ENCODE results near the gene SLC37A2. TPM values are rescaled to one million over a fixed set of nuclear protein-coding genes. Genes with fewer than 3 reads are reported as not detected.
A peak's percentile ranks its signal among the peaks of the same experiment; 100 is the strongest.

Gene SLC37A2
- total and polyA plus RNA-seq, 2 of the 13 experiments (the other 11 are each of a cell fraction or from before 2014, with no cell fraction given): 4.6 to 7.1 TPM

DNA sequence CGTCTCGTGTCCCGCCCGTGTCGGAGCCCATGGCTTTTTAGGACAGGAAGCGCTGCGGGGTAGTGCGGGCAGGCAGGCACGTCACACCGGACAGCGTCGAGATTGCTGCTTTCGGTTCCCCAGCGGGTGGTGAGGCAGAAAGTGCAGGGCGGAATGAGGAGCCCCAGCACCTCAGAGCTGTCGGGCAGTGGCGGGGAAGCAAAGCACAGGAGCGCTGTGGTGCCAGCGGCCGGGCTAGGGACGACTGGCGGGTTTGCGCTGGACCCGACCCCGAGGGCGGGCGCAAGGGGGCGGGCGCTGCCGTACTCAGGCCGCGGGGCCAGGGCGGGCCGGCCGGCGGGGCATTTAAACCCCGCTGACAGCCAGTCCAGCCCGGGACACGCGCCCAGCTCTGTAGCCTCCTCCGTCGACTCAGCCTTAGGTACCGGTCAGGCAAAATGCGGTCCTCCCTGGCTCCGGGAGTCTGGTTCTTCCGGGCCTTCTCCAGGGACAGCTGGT lies at the start of gene SLC37A2 (continued):
- TF ChIP-seq, protein P1, sequence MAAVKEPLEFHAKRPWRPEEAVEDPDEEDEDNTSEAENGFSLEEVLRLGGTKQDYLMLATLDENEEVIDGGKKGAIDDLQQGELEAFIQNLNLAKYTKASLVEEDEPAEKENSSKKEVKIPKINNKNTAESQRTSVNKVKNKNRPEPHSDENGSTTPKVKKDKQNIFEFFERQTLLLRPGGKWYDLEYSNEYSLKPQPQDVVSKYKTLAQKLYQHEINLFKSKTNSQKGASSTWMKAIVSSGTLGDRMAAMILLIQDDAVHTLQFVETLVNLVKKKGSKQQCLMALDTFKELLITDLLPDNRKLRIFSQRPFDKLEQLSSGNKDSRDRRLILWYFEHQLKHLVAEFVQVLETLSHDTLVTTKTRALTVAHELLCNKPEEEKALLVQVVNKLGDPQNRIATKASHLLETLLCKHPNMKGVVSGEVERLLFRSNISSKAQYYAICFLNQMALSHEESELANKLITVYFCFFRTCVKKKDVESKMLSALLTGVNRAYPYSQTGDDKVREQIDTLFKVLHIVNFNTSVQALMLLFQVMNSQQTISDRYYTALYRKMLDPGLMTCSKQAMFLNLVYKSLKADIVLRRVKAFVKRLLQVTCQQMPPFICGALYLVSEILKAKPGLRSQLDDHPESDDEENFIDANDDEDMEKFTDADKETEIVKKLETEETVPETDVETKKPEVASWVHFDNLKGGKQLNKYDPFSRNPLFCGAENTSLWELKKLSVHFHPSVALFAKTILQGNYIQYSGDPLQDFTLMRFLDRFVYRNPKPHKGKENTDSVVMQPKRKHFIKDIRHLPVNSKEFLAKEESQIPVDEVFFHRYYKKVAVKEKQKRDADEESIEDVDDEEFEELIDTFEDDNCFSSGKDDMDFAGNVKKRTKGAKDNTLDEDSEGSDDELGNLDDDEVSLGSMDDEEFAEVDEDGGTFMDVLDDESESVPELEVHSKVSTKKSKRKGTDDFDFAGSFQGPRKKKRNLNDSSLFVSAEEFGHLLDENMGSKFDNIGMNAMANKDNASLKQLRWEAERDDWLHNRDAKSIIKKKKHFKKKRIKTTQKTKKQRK (IDR thresholded peaks at IDR 0.05; ENCODE audit: low read length): no peak
- TF ChIP-seq ELF3 (CRISPR knock-in tag; IDR thresholded peaks at IDR 0.05) (no peak), AGO1 (IDR thresholded peaks at IDR 0.05; ENCODE audit: low read depth, low read length, poor library complexity, severe bottlenecking) (peak; percentile 23), RFXANK (CRISPR knock-in tag; IDR thresholded peaks at IDR 0.05) (no peak), TAF1 (CRISPR knock-in tag; IDR thresholded peaks at IDR 0.05) (no peak; the same call in 1 of the 2 replicates), TBX2 (CRISPR knock-in tag; IDR thresholded peaks at IDR 0.05; ENCODE audit: borderline replicate concordance) (peak; percentile 56; the same call in 1 of the 2 replicates), SAP130 (CRISPR knock-in tag; IDR thresholded peaks at IDR 0.05; ENCODE audit: low read depth) (peak; percentile 91), FLYWCH1 (CRISPR knock-in tag; IDR thresholded peaks at IDR 0.05) (no peak), ZNF562 (CRISPR knock-in tag; IDR thresholded peaks at IDR 0.05; ENCODE audit: borderline replicate concordance) (no peak), ZMAT3 (CRISPR knock-in tag; conservative IDR thresholded peaks at IDR 0.05) (no peak), ZFY (CRISPR knock-in tag; IDR thresholded peaks at IDR 0.05) (peak; percentile 50), CAMTA2 (CRISPR knock-in tag; IDR thresholded peaks at IDR 0.05; ENCODE audit: borderline replicate concordance) (no peak), SPEN (CRISPR knock-in tag; IDR thresholded peaks at IDR 0.05; ENCODE audit: low read depth) (peak; percentile 48; the same call in 1 of the 2 replicates), TSC22D2 (CRISPR knock-in tag; IDR thresholded peaks at IDR 0.05; ENCODE audit: borderline replicate concordance) (no peak), ISX (CRISPR knock-in tag; conservative IDR thresholded peaks at IDR 0.05) (no peak), ZNF782 (CRISPR knock-in tag; IDR thresholded peaks at IDR 0.05; ENCODE audit: borderline replicate concordance) (no peak), THAP11 (CRISPR knock-in tag; IDR thresholded peaks at IDR 0.05) (peak; percentile 13; the same call in 1 of the 2 replicates)
- TF ChIP-seq, protein P2, sequence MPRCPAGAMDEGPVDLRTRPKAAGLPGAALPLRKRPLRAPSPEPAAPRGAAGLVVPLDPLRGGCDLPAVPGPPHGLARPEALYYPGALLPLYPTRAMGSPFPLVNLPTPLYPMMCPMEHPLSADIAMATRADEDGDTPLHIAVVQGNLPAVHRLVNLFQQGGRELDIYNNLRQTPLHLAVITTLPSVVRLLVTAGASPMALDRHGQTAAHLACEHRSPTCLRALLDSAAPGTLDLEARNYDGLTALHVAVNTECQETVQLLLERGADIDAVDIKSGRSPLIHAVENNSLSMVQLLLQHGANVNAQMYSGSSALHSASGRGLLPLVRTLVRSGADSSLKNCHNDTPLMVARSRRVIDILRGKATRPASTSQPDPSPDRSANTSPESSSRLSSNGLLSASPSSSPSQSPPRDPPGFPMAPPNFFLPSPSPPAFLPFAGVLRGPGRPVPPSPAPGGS (CRISPR knock-in tag; IDR thresholded peaks at IDR 0.05): no peak
- TF ChIP-seq, protein P3, sequence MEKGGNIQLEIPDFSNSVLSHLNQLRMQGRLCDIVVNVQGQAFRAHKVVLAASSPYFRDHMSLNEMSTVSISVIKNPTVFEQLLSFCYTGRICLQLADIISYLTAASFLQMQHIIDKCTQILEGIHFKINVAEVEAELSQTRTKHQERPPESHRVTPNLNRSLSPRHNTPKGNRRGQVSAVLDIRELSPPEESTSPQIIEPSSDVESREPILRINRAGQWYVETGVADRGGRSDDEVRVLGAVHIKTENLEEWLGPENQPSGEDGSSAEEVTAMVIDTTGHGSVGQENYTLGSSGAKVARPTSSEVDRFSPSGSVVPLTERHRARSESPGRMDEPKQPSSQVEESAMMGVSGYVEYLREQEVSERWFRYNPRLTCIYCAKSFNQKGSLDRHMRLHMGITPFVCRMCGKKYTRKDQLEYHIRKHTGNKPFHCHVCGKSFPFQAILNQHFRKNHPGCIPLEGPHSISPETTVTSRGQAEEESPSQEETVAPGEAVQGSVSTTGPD (CRISPR knock-in tag; IDR thresholded peaks at IDR 0.05): no peak
- TF ChIP-seq, protein P4, sequence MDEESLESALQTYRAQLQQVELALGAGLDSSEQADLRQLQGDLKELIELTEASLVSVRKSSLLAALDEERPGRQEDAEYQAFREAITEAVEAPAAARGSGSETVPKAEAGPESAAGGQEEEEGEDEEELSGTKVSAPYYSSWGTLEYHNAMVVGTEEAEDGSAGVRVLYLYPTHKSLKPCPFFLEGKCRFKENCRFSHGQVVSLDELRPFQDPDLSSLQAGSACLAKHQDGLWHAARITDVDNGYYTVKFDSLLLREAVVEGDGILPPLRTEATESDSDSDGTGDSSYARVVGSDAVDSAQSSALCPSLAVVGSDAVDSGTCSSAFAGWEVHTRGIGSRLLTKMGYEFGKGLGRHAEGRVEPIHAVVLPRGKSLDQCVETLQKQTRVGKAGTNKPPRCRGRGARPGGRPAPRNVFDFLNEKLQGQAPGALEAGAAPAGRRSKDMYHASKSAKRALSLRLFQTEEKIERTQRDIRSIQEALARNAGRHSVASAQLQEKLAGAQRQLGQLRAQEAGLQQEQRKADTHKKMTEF (CRISPR knock-in tag; IDR thresholded peaks at IDR 0.05): peak; percentile 63; the same call in 1 of the 2 replicates
- TF ChIP-seq, protein P5, sequence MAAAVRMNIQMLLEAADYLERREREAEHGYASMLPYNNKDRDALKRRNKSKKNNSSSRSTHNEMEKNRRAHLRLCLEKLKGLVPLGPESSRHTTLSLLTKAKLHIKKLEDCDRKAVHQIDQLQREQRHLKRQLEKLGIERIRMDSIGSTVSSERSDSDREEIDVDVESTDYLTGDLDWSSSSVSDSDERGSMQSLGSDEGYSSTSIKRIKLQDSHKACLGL (CRISPR knock-in tag; IDR thresholded peaks at IDR 0.05): peak; percentile 62
